ENCODE measurements around the gene TWF1. TPM values are rescaled to one million over a fixed set of nuclear protein-coding genes. Genes with fewer than 3 reads are reported as not detected.

TWF1 gene
- total RNA-seq, 1 donor from 2014 or later, result 99.3 TPM

DNA sequence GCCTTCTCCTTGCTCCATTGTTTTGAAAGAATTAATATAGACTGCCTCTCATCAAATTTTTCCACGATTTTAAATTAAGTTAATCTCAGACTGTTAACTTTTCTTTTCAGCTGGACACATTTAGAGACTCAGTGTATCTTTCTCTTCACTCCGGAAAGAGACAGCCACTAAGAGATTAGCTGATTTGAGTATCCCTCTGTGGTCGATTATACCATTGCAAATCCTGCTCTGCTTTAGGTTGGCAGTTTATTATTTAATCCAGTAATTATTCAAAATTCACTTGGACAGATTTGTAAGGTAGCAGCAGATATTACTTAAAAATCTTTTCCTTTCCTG, 588 bp upstream of the TWF1 start:
- DNase-seq (ENCODE audit: low read depth), result no peak
- TF ChIP-seq CTCF (conservative IDR thresholded peaks at IDR 0.05; ENCODE audit: low read depth, low read length), result no peak

GRCh38 chr12:43805149-43805859, 813 bp downstream of the TWF1 start:
- no peak for DNase-seq (ENCODE audit: low read depth)
- peak overlapping the region; percentile 92 for H3K4me3 ChIP-seq (ENCODE audit: low read depth, low read length)
- no peak for TF ChIP-seq CTCF (conservative IDR thresholded peaks at IDR 0.05; ENCODE audit: low read depth, low read length)

More for the DNA sequence above, 588 bp upstream of the TWF1 start:
- peak overlapping the region; percentile 92 for H3K4me3 ChIP-seq (ENCODE audit: low read depth, low read length)

GRCh38 chr12:43797561-43798217, 8.4 kb downstream of the TWF1 start:
- H3K4me3 ChIP-seq (ENCODE audit: low read depth, low read length), result no peak overlapping the region

DNA sequence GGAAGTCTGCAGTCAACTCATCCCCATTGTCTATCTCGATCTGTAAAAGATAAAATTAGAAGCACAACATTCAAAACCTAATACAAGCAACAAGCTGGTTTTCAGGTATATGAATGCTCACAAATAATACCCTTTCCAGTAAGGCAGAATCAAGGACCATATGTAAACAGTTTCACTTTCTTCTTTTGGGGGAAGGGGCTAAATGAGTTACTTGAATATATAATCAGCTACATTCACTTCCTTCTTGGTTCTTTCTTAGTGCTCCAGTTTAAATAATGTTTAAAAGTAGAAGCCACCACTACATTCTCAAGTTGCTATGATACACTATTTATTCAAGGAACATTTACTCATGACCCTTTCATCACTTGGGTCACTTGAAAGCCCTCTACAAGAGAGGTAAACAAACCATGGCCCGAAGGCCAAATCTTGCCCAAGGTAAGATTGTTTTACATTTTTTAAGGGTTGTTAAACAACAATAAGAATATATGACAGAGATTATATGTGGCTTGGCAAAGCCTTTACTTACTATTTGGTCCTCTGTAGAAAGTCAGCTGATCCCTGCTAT, 10.3 kb downstream of the TWF1 start:
- DNase-seq (ENCODE audit: low read depth), result no peak
- no peak overlapping the region for H3K4me3 ChIP-seq (ENCODE audit: low read depth, low read length)
- no peak for TF ChIP-seq CTCF (conservative IDR thresholded peaks at IDR 0.05; ENCODE audit: low read depth, low read length)

More at GRCh38 chr12:43797561-43798217, 8.4 kb downstream of the TWF1 start:
- no peak for DNase-seq (ENCODE audit: low read depth)
- no peak for TF ChIP-seq CTCF (conservative IDR thresholded peaks at IDR 0.05; ENCODE audit: low read depth, low read length)

- peak; percentile 49 for DNase-seq (ENCODE audit: low read depth)
Observed at GRCh38 chr12:43789941-43790340, 16.2 kb downstream of the TWF1 start.

GRCh38 chr12:43786899-43787693, 19.0 kb downstream of the TWF1 start:
- no peak for DNase-seq (ENCODE audit: low read depth)
- no peak overlapping the region for H3K4me3 ChIP-seq (ENCODE audit: low read depth, low read length)
- no peak for TF ChIP-seq CTCF (conservative IDR thresholded peaks at IDR 0.05; ENCODE audit: low read depth, low read length)

More at GRCh38 chr12:43789941-43790340, 16.2 kb downstream of the TWF1 start:
- H3K4me3 ChIP-seq (ENCODE audit: low read depth, low read length), result no peak overlapping the region
- no peak for TF ChIP-seq CTCF (conservative IDR thresholded peaks at IDR 0.05; ENCODE audit: low read depth, low read length)
